Fibroblast of the aortic adventitia (primary cell): ENCODE data around the gene SLC5A11. TPM values are rescaled to one million over a fixed set of nuclear protein-coding genes. Genes with fewer than 3 reads are reported as not detected.

Experiments used
- DNase-seq: peaks from one replicate; pipeline ENCODE4 v3.0.0-alpha.2; 2010; ENCODE audit warnings: low read depth
- H3K4me3 ChIP-seq: 2 replicates; pipeline ENCODE4 v1.5.1; 2011; ENCODE audit warnings: low read depth, mild to moderate bottlenecking, control low read depth, low read length, moderate library complexity
- total RNA-seq: library from RNA; depleted of rRNA; stranded (reverse); fragments of >200 nt; gene quantifications from 2 replicates; pipeline ENCODE4 v1.2.3, GENCODE V29; 2012; ENCODE audit warnings: low replicate concordance
- TF ChIP-seq, protein P1 (sequence below): IDR thresholded peaks from 2 replicates; pipeline ENCODE4 v1.5.1; 2011; ENCODE audit warnings: mild to moderate bottlenecking, low read length, control low read depth, inconsistent platforms; ENCODE audit not compliant: insufficient read depth

The SLC5A11 gene
- total RNA-seq, 1 donor, result not detected

DNA sequence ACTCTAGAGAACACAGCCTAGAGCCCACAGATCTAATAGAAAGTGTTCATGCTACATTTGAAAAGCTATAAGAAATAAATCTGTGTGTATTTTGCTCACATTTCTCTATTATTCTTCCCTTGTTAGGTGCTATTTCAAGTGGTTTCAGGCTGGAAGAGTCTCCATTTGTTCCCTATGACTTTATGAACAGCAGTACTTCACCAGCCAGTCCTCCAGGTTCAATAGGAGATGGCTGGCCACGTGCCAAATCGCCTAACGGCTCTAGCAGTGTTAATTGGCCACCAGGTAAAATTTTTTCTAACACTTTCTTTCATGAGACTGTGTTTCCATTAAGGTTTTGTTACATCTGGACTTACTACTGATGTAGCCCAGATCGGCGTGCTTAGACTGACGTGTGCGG, 30.7 kb upstream of the SLC5A11 start:
- TF ChIP-seq, protein P1, sequence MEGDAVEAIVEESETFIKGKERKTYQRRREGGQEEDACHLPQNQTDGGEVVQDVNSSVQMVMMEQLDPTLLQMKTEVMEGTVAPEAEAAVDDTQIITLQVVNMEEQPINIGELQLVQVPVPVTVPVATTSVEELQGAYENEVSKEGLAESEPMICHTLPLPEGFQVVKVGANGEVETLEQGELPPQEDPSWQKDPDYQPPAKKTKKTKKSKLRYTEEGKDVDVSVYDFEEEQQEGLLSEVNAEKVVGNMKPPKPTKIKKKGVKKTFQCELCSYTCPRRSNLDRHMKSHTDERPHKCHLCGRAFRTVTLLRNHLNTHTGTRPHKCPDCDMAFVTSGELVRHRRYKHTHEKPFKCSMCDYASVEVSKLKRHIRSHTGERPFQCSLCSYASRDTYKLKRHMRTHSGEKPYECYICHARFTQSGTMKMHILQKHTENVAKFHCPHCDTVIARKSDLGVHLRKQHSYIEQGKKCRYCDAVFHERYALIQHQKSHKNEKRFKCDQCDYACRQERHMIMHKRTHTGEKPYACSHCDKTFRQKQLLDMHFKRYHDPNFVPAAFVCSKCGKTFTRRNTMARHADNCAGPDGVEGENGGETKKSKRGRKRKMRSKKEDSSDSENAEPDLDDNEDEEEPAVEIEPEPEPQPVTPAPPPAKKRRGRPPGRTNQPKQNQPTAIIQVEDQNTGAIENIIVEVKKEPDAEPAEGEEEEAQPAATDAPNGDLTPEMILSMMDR, result no peak
- no peak overlapping the region for H3K4me3 ChIP-seq
- no peak for DNase-seq

DNA sequence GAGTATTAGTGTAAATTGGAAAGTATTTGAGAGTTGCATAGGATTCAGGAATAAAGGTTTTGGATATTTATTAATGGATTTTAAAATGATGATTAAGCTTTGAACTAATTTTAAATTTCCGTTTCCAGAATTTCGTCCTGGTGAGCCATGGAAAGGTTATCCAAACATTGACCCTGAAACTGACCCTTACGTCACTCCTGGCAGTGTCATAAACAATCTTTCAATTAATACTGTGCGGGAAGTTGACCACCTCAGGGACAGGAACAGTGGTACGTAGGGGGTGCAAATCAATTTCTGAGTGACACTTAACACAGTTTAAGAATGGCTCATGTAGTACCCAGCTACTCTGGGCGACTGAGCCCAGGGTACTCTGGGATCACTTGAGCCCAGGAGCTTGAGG, 29.1 kb upstream of the SLC5A11 start:
- TF ChIP-seq, protein P1, result no peak
- H3K4me3 ChIP-seq, result no peak overlapping the region
- DNase-seq, result no peak

DNA sequence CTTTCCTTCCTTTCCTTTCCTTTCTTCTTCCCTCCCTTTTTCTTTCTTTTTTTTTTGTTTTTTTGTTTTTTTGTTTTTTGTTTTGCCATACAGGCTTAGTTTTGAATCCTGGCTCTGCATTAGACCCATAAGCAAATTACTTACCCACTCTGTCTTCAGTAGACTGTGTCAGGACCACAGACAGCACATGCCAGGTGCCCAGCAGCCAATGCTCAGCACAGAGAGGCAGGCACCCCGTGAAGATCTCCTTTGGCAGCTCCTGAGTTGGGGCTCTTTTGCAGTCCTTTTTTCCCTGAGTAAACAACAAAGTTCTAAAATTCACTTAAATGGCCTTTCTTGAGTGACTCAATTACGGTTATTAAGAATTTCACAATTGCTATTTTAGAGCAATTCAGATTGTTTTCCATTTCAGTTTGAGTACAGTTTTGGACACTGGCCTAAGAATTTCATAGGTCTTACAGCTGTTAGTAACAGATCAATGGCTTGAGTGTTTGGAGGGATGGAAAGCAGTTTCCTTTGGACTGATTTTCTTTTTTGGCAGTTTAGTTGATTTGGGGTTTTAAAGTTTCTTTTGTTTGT, 26.2 kb upstream of the SLC5A11 start:
- peak; percentile 35 for DNase-seq
- no peak overlapping the region for H3K4me3 ChIP-seq
- TF ChIP-seq, protein P1, result no peak

DNA sequence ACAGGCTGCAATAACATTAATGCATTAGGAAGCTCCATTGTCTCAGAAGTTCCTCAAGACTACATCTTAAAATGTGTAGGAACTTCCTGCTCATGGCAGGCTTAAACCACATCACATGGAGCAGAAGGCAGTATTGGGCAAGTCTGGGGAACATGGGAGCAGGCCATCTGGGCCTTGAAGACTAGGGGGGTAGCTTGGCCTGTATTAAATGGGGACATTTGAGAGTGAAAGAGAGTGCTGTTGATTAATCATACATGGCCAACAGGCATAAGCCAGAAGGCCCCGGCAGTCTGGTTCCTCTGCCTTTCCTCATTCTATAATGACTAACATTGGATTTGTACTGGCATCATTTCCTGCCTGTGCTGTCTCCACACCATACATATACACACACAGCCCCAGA, 25.2 kb upstream of the SLC5A11 start:
- TF ChIP-seq, protein P1, result no peak
- DNase-seq, result no peak
- H3K4me3 ChIP-seq, result no peak overlapping the region

DNA sequence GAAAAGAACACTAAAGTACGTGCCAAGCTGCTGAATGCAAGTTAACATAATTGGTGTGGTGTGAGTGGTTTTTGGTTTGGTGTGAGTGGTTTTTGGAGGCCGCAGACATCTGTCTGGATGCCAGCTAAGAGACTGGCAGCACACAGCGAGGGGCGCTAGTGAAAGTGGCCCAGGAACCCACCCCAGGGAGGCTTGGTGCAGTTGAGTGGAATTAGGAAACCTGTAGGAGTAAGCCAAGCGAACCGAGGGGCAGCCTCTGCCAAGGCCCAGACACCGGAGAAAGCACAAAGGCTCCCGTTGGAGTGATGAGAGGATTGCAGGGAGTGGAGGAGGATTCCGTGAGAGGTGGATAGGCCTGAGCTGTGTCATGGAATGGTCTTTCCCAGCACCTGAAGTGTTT, 24.6 kb upstream of the SLC5A11 start:
- no peak overlapping the region for H3K4me3 ChIP-seq
- TF ChIP-seq, protein P1, result no peak

DNA sequence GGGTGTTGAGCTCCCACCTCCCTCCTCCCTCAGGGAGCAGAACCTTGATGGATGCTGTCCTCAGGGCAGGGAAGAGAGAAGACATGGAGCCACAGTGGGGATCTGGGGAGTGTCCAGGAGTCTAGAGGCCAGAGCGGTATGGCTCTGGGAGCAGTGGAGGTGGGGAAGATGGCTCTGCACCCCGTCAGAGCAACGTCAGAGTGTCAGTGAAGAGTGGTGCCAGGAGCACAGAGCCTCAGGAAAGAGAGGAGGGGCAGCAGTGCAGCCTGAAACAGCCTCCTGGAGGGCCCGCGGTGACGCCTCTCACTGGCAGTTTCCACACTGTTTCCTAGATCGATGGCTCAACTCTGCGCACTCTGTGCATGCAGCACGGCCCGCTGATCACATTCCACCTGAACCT, 23.2 kb upstream of the SLC5A11 start:
- DNase-seq, result no peak
- TF ChIP-seq, protein P1, result no peak
- no peak overlapping the region for H3K4me3 ChIP-seq

More for the DNA sequence above, 24.6 kb upstream of the SLC5A11 start:
- DNase-seq, result no peak

DNA sequence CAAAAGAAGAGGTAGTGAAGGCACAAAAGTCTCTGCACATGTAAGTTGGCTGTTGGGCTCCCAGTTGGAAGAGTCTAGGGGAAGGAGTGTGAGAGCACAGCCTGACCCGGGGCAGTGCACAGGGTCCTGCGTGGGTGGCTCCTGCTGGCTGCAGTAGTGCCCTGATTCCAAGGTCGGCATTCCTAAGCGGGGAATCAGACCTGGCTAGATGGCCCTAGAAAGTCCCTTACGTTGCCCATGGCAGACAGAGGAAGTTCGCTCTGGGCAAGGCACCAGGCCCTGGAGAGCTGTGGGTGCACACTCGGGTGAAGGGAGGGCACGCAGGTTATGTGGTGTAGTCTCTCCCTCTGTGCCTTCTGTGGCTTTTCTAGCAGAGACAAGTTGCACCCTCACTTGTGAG, 22.8 kb upstream of the SLC5A11 start:
- DNase-seq, result no peak
- TF ChIP-seq, protein P1, result no peak
- no peak overlapping the region for H3K4me3 ChIP-seq
